Lower leg skin (tissue), 3 donors: Measurements from ENCODE around the gene DPH6.

Experiments
- CTCF ChIP-seq, 3 donors: fragments of 450-650 bp; IDR thresholded peaks; one replicate each; pipeline ENCODE4 v1.5.1; 2016; ENCODE audit warnings: antibody characterized with exemption in 3 of 3, mild to moderate bottlenecking in 3 of 3, moderate library complexity in 2 of 3
- POLR2A ChIP-seq, 2 donors: fragments of 450-650 bp; IDR thresholded peaks; one replicate each; pipeline ENCODE4 v1.6.1; 2016 to 2017; ENCODE audit warnings: antibody characterized with exemption in 2 of 2, mild to moderate bottlenecking in 1 of 2, moderate library complexity in 1 of 2

- TF ChIP-seq CTCF (IDR thresholded peaks at IDR 0.05) (no peak), POLR2A (IDR thresholded peaks at IDR 0.05) (no peak)
Measured at GRCh38 chr15:35499723-35500122, 46.2 kb downstream of the DPH6 start.
